HEK293 (cell line): ENCODE results near the gene ARHGEF2.
A peak's percentile ranks its signal among the peaks of the same experiment; 100 is the strongest.

ENCODE experiments used
- GLI4 ChIP-seq: fragments of 450-650 bp; formaldehyde crosslinking; IDR thresholded peaks from 2 replicates; pipeline ENCODE4 v1.5.1; 2016; ENCODE audit warnings: missing biosample characterization, missing genetic modification characterization
- GLIS2 ChIP-seq: fragments of 450-650 bp; formaldehyde crosslinking; IDR thresholded peaks from 2 replicates; pipeline ENCODE4 v1.5.1; 2016; ENCODE audit warnings: missing biosample characterization, missing genetic modification characterization
- KLF10 ChIP-seq: fragments of 450-650 bp; IDR thresholded peaks from 2 replicates; pipeline ENCODE4 v1.5.1; 2018; ENCODE audit warnings: missing biosample characterization, mild to moderate bottlenecking, missing genetic modification characterization
- OVOL3 ChIP-seq: fragments of 450-650 bp; formaldehyde crosslinking; IDR thresholded peaks from 2 replicates; pipeline ENCODE4 v1.5.1; 2016; ENCODE audit warnings: missing biosample characterization, missing genetic modification characterization
- SCRT2 ChIP-seq: fragments of 450-650 bp; formaldehyde crosslinking; IDR thresholded peaks from 2 replicates; pipeline ENCODE4 v1.5.1; 2016; ENCODE audit warnings: missing biosample characterization, missing genetic modification characterization
- ZNF274 ChIP-seq, 2 experiments: fragments of 200-500 bp in 1 of 2; fragments of 450-650 bp in 1 of 2; sonication (Bioruptor generic) in 1 of 2; formaldehyde crosslinking in 1 of 2; IDR thresholded peaks; 2 replicates each; pipeline versions ENCODE4 v1.5.1 to v1.6.1; 2014 to 2016; ENCODE audit warnings: borderline replicate concordance in 1 of 2, inconsistent platforms in 1 of 2, low read length in 1 of 2, missing biosample characterization in 1 of 2, missing genetic modification characterization in 1 of 2
- ZNF292 ChIP-seq: fragments of 450-650 bp; formaldehyde crosslinking; IDR thresholded peaks from 2 replicates; pipeline ENCODE4 v1.5.1; 2016; ENCODE audit warnings: low read depth, missing biosample characterization, missing genetic modification characterization, borderline replicate concordance
- ZNF311 ChIP-seq: fragments of 450-650 bp; formaldehyde crosslinking; IDR thresholded peaks from 2 replicates; pipeline ENCODE4 v1.5.1; 2017; ENCODE audit warnings: missing biosample characterization, missing genetic modification characterization, borderline replicate concordance
- ZNF350 ChIP-seq: fragments of 450-650 bp; formaldehyde crosslinking; IDR thresholded peaks from 2 replicates; pipeline ENCODE4 v1.5.0; 2017; ENCODE audit warnings: missing biosample characterization, mild to moderate bottlenecking, missing genetic modification characterization
- ZNF501 ChIP-seq: fragments of 450-650 bp; formaldehyde crosslinking; IDR thresholded peaks from 2 replicates; pipeline ENCODE4 v1.5.1; 2016; ENCODE audit warnings: missing biosample characterization, missing genetic modification characterization
- ZNF629 ChIP-seq: fragments of 450-650 bp; formaldehyde crosslinking; IDR thresholded peaks from 2 replicates; pipeline ENCODE4 v1.5.1; 2017; ENCODE audit warnings: missing biosample characterization, missing genetic modification characterization
- ZXDB ChIP-seq: fragments of 450-650 bp; formaldehyde crosslinking; IDR thresholded peaks from 2 replicates; pipeline ENCODE4 v1.5.1; 2016; ENCODE audit warnings: missing biosample characterization, missing genetic modification characterization
- TF ChIP-seq, protein P1 (sequence below): fragments of 450-650 bp; formaldehyde crosslinking; IDR thresholded peaks from 2 replicates; pipeline ENCODE4 v1.5.1; 2016; ENCODE audit warnings: missing biosample characterization, missing genetic modification characterization
- TF ChIP-seq, protein P2 (sequence below): fragments of 450-650 bp; IDR thresholded peaks from 2 replicates; pipeline ENCODE4 v1.5.1; 2018; ENCODE audit warnings: missing biosample characterization, missing genetic modification characterization
- TF ChIP-seq, protein P3 (sequence below): fragments of 450-650 bp; formaldehyde crosslinking; IDR thresholded peaks from 2 replicates; pipeline ENCODE4 v1.5.1; 2016; ENCODE audit warnings: missing biosample characterization, missing genetic modification characterization
- TF ChIP-seq, protein P4 (sequence below): fragments of 450-650 bp; formaldehyde crosslinking; IDR thresholded peaks from 2 replicates; pipeline ENCODE4 v1.5.1; 2017; ENCODE audit warnings: missing biosample characterization, missing genetic modification characterization
- TF ChIP-seq, protein P5 (sequence below): fragments of 450-650 bp; formaldehyde crosslinking; IDR thresholded peaks from 2 replicates; pipeline ENCODE4 v1.5.1; 2016; ENCODE audit warnings: missing biosample characterization, missing genetic modification characterization
- TF ChIP-seq, protein P6 (sequence below): fragments of 450-650 bp; formaldehyde crosslinking; IDR thresholded peaks from 2 replicates; pipeline ENCODE4 v1.5.1; 2016; ENCODE audit warnings: missing biosample characterization, missing genetic modification characterization
- TF ChIP-seq, protein P7 (sequence below): fragments of 450-650 bp; formaldehyde crosslinking; conservative IDR thresholded peaks from 2 replicates; pipeline ENCODE4 v1.5.1; 2016; ENCODE audit warnings: low read depth, missing biosample characterization, missing genetic modification characterization
- TF ChIP-seq, protein P8 (sequence below): fragments of 450-650 bp; formaldehyde crosslinking; IDR thresholded peaks from 2 replicates; pipeline ENCODE4 v1.5.1; 2016; ENCODE audit warnings: missing biosample characterization, missing genetic modification characterization

ARHGEF2 gene

DNA sequence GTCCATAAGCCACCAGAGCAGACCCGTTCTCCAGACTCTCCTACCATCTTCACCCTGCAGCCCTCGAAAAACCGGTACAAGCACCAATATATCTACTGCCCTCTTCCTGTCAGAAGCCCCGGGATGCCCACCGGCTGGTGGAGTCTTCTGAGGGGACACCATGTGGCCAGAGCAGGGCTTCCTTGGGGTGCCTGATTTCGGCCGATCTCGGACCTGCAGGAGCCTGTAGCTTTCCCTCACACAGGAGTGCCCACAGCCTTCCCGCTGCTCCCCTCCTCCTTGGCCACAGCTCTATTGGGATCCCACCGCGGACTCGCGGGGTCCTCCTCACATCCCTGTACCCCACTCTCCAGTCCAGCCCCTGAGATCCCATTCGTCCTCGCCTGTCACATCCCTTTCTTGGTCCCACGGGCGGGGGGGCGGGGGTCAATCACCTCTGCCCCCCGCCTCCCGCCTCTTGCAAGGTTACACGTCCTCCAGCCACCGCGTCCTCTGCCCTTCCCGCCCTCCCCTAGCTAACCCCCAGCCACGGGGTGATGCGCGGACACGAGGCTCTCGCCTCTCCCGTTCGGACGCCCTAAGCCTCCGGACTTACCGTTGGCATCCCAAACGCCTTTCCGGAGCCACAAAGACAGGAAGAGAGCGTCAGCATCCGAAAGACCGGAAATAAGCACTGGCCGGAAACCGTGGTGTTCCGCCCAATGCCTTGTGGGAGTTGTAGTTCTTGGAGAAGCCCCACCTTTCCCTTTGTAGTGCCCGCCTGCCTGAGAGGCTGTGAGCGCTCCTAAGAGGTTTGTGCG lies 42.1 kb upstream of the ARHGEF2 start, which contains the start of gene SSR2 (continued):
- TF ChIP-seq, protein P1, sequence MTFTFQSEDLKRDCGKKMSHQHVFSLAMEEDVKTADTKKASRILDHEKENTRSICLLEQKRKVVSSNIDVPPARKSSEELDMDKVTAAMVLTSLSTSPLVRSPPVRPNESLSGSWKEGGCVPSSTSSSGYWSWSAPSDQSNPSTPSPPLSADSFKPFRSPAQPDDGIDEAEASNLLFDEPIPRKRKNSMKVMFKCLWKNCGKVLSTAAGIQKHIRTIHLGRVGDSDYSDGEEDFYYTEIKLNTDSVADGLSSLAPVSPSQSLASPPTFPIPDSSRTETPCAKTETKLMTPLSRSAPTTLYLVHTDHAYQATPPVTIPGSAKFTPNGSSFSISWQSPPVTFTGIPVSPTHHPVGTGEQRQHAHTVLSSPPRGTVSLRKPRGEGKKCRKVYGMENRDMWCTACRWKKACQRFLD (tag by site-specific recombination), result no peak
- TF ChIP-seq ZXDB (tag by site-specific recombination) (no peak), ZNF292 (tag by site-specific recombination) (no peak), ZNF274 (IDR thresholded peaks at IDR 0.05; ENCODE audit: low read length) (no peak), ZNF274 (tag by site-specific recombination; IDR thresholded peaks at IDR 0.05; ENCODE audit: borderline replicate concordance) (no peak), OVOL3 (tag by site-specific recombination) (no peak), ZNF629 (tag by site-specific recombination) (0 out of 2 replicates have a peak, but pooled peaks have one; percentile 41), GLIS2 (peak; percentile 28; the same call in 1 of the 2 replicates), SCRT2 (no peak), ZNF501 (tag by site-specific recombination) (no peak), KLF10 (tag by site-specific recombination) (no peak), GLI4 (tag by site-specific recombination) (no peak), ZNF350 (tag by site-specific recombination) (no peak), ZNF311 (tag by site-specific recombination) (no peak)
- TF ChIP-seq, protein P2, sequence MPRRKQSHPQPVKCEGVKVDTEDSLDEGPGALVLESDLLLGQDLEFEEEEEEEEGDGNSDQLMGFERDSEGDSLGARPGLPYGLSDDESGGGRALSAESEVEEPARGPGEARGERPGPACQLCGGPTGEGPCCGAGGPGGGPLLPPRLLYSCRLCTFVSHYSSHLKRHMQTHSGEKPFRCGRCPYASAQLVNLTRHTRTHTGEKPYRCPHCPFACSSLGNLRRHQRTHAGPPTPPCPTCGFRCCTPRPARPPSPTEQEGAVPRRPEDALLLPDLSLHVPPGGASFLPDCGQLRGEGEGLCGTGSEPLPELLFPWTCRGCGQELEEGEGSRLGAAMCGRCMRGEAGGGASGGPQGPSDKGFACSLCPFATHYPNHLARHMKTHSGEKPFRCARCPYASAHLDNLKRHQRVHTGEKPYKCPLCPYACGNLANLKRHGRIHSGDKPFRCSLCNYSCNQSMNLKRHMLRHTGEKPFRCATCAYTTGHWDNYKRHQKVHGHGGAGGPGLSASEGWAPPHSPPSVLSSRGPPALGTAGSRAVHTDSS (tag by site-specific recombination), result no peak; the same call in 1 of the 2 replicates
- TF ChIP-seq, protein P3, sequence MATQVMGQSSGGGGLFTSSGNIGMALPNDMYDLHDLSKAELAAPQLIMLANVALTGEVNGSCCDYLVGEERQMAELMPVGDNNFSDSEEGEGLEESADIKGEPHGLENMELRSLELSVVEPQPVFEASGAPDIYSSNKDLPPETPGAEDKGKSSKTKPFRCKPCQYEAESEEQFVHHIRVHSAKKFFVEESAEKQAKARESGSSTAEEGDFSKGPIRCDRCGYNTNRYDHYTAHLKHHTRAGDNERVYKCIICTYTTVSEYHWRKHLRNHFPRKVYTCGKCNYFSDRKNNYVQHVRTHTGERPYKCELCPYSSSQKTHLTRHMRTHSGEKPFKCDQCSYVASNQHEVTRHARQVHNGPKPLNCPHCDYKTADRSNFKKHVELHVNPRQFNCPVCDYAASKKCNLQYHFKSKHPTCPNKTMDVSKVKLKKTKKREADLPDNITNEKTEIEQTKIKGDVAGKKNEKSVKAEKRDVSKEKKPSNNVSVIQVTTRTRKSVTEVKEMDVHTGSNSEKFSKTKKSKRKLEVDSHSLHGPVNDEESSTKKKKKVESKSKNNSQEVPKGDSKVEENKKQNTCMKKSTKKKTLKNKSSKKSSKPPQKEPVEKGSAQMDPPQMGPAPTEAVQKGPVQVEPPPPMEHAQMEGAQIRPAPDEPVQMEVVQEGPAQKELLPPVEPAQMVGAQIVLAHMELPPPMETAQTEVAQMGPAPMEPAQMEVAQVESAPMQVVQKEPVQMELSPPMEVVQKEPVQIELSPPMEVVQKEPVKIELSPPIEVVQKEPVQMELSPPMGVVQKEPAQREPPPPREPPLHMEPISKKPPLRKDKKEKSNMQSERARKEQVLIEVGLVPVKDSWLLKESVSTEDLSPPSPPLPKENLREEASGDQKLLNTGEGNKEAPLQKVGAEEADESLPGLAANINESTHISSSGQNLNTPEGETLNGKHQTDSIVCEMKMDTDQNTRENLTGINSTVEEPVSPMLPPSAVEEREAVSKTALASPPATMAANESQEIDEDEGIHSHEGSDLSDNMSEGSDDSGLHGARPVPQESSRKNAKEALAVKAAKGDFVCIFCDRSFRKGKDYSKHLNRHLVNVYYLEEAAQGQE (tag by site-specific recombination), result no peak
- TF ChIP-seq, protein P4, sequence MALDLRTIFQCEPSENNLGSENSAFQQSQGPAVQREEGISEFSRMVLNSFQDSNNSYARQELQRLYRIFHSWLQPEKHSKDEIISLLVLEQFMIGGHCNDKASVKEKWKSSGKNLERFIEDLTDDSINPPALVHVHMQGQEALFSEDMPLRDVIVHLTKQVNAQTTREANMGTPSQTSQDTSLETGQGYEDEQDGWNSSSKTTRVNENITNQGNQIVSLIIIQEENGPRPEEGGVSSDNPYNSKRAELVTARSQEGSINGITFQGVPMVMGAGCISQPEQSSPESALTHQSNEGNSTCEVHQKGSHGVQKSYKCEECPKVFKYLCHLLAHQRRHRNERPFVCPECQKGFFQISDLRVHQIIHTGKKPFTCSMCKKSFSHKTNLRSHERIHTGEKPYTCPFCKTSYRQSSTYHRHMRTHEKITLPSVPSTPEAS (tag by site-specific recombination), result no peak
- TF ChIP-seq, protein P5, sequence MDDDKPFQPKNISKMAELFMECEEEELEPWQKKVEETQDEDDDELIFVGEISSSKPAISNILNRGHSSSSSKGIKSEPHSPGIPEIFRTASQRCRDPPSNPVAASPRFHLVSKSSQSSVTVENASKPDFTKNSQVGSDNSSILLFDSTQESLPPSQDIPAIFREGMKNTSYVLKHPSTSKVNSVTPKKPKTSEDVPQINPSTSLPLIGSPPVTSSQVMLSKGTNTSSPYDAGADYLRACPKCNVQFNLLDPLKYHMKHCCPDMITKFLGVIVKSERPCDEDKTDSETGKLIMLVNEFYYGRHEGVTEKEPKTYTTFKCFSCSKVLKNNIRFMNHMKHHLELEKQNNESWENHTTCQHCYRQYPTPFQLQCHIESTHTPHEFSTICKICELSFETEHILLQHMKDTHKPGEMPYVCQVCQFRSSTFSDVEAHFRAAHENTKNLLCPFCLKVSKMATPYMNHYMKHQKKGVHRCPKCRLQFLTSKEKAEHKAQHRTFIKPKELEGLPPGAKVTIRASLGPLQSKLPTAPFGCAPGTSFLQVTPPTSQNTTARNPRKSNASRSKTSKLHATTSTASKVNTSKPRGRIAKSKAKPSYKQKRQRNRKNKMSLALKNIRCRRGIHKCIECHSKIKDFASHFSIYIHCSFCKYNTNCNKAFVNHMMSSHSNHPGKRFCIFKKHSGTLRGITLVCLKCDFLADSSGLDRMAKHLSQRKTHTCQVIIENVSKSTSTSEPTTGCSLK (tag by site-specific recombination), result no peak
- TF ChIP-seq, protein P6, sequence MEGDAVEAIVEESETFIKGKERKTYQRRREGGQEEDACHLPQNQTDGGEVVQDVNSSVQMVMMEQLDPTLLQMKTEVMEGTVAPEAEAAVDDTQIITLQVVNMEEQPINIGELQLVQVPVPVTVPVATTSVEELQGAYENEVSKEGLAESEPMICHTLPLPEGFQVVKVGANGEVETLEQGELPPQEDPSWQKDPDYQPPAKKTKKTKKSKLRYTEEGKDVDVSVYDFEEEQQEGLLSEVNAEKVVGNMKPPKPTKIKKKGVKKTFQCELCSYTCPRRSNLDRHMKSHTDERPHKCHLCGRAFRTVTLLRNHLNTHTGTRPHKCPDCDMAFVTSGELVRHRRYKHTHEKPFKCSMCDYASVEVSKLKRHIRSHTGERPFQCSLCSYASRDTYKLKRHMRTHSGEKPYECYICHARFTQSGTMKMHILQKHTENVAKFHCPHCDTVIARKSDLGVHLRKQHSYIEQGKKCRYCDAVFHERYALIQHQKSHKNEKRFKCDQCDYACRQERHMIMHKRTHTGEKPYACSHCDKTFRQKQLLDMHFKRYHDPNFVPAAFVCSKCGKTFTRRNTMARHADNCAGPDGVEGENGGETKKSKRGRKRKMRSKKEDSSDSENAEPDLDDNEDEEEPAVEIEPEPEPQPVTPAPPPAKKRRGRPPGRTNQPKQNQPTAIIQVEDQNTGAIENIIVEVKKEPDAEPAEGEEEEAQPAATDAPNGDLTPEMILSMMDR (tag by site-specific recombination), result peak; percentile 78; the same call in 1 of the 2 replicates
- TF ChIP-seq, protein P7, sequence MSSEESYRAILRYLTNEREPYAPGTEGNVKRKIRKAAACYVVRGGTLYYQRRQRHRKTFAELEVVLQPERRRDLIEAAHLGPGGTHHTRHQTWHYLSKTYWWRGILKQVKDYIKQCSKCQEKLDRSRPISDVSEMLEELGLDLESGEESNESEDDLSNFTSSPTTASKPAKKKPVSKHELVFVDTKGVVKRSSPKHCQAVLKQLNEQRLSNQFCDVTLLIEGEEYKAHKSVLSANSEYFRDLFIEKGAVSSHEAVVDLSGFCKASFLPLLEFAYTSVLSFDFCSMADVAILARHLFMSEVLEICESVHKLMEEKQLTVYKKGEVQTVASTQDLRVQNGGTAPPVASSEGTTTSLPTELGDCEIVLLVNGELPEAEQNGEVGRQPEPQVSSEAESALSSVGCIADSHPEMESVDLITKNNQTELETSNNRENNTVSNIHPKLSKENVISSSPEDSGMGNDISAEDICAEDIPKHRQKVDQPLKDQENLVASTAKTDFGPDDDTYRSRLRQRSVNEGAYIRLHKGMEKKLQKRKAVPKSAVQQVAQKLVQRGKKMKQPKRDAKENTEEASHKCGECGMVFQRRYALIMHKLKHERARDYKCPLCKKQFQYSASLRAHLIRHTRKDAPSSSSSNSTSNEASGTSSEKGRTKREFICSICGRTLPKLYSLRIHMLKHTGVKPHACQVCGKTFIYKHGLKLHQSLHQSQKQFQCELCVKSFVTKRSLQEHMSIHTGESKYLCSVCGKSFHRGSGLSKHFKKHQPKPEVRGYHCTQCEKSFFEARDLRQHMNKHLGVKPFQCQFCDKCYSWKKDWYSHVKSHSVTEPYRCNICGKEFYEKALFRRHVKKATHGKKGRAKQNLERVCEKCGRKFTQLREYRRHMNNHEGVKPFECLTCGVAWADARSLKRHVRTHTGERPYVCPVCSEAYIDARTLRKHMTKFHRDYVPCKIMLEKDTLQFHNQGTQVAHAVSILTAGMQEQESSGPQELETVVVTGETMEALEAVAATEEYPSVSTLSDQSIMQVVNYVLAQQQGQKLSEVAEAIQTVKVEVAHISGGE (tag by site-specific recombination), result peak; percentile 90
- TF ChIP-seq, protein P8, sequence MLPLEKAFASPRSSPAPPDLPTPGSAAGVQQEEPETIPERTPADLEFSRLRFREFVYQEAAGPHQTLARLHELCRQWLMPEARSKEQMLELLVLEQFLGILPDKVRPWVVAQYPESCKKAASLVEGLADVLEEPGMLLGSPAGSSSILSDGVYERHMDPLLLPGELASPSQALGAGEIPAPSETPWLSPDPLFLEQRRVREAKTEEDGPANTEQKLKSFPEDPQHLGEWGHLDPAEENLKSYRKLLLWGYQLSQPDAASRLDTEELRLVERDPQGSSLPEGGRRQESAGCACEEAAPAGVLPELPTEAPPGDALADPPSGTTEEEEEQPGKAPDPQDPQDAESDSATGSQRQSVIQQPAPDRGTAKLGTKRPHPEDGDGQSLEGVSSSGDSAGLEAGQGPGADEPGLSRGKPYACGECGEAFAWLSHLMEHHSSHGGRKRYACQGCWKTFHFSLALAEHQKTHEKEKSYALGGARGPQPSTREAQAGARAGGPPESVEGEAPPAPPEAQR (tag by site-specific recombination), result no peak
